Esophagus (tissue), 2 donors: Measurements from ENCODE around the gene RANBP1. TPM values are rescaled to one million over a fixed set of nuclear protein-coding genes. Genes with fewer than 3 reads are reported as not detected.

Experiments
- H3K27ac ChIP-seq, 2 donors: one replicate each; pipeline ENCODE4 v1.5.1; 2013; ENCODE audit warnings: low read depth in 2 of 2, mild to moderate bottlenecking in 2 of 2, inconsistent platforms in 1 of 2, low read length in 1 of 2, moderate library complexity in 1 of 2
- H3K27me3 ChIP-seq, 2 donors: one replicate each; pipeline ENCODE4 v1.6.1; 2013; ENCODE audit warnings: low read length in 2 of 2, control low read depth in 1 of 2, mild to moderate bottlenecking in 1 of 2; ENCODE audit not compliant: insufficient read depth in 2 of 2, control insufficient read depth in 1 of 2
- H3K36me3 ChIP-seq, 2 donors: one replicate each; pipeline ENCODE4 v1.6.1; 2013; ENCODE audit warnings: low read length in 1 of 2; ENCODE audit not compliant: control insufficient read depth in 2 of 2, insufficient read depth in 2 of 2
- H3K4me1 ChIP-seq, 2 donors: one replicate each; pipeline ENCODE4 v1.6.1; 2013; ENCODE audit warnings: low read length in 1 of 2; ENCODE audit not compliant: control insufficient read depth in 2 of 2, insufficient read depth in 2 of 2
- H3K4me3 ChIP-seq, 2 donors: one replicate each; pipeline ENCODE4 v1.5.1; 2013; ENCODE audit warnings: low read length in 2 of 2, mild to moderate bottlenecking in 2 of 2, low read depth in 1 of 2, moderate library complexity in 1 of 2
- H3K9me3 ChIP-seq, 2 donors: one replicate each; pipeline ENCODE4 v1.6.1; 2013; ENCODE audit warnings: mild to moderate bottlenecking in 2 of 2, low read depth in 1 of 2, low read length in 1 of 2, moderate library complexity in 1 of 2; ENCODE audit not compliant: control insufficient read depth in 2 of 2, insufficient read depth in 1 of 2
- WGBS, 2 donors: extraction: QIAGEN DNeasy Blood & Tissue Kit; methylation state at CpG; one replicate each; pipeline ENCODE4 v1.1.7; 2013; 5-methylcytosine and 5-hydroxymethylcytosine counted together
- polyA plus RNA-seq, 2 donors: library from polyadenylated mRNA; stranded (reverse); fragments of 200-250 nt; gene quantifications; one replicate each; pipeline ENCODE4 v1.2.3, GENCODE V29; 2013
- donor health status: healthy with polysubstance abuse.
- donor health status: Bipolar disorder and iron deficiency.

The RANBP1 gene
- polyA plus RNA-seq, 2 donors = 49.2 to 136 TPM

- peaks cover 8 to 55% of the 10 kb centered on the region in 2 donors for H3K36me3 ChIP-seq
- WGBS, 2 donors = 89 to 91% methylated on average over 4 of the region's 4 CpGs
- H3K27me3 ChIP-seq = no peaks in the 10 kb centered on the region
These were observed 20.4 kb upstream of the RANBP1 start for GRCh38 chr22:20095521-20095920.

DNA sequence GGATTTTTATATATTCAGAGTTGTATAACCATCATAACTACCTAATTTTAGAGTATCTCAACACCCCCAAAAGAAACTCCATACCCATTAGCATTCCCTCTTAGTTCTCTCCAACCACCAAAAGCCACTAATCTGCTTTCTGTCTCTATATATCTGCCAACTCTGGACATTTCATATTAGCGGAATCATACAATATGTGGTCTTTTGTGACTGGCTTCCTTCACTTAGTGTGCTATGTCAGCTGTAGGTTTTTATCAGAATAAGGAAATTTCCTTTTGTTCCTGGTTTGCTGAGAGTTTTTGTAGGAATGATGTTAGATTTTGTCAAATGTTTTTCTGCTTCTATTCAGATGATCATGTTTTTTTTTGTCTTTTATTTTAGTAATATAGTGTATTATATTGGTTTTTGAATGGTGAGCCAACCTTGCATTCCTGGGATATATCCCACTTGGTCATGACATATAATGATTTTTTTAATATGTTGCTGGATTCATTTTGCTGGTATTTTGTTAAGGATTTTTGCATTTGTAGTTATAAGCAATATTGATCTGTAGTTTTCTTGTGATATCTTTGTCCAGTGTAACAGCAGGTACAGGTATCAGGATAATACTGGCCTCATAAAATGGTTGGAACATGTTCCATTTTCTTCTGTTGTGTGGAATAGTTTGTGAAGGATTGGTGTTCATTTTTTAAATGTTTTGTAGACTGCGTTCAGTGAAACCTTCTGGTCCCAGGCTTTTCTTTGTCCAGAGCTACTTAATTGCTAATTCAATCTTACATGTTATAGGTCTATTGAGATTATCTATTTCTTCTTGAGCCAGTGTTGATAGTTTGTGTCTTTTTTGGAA, 19.1 kb upstream of the RANBP1 start:
- no peak overlapping the region for H3K27ac ChIP-seq
- WGBS, 2 donors = 94 to 100% methylated on average over 2 of the region's 2 CpGs
- no peaks in the 10 kb centered on the region for H3K27me3 ChIP-seq
- peaks cover 8 to 43% of the 10 kb centered on the region in 2 donors for H3K36me3 ChIP-seq
- H3K9me3 ChIP-seq = no peaks in the 10 kb centered on the region
- H3K4me1 ChIP-seq = no peaks in the 10 kb centered on the region
- no peak overlapping the region for H3K4me3 ChIP-seq

More at GRCh38 chr22:20095521-20095920, 20.4 kb upstream of the RANBP1 start:
- H3K27ac ChIP-seq = no peak overlapping the region
- no peaks in the 10 kb centered on the region for H3K9me3 ChIP-seq
- no peaks in the 10 kb centered on the region for H3K4me1 ChIP-seq
- no peak overlapping the region for H3K4me3 ChIP-seq

DNA sequence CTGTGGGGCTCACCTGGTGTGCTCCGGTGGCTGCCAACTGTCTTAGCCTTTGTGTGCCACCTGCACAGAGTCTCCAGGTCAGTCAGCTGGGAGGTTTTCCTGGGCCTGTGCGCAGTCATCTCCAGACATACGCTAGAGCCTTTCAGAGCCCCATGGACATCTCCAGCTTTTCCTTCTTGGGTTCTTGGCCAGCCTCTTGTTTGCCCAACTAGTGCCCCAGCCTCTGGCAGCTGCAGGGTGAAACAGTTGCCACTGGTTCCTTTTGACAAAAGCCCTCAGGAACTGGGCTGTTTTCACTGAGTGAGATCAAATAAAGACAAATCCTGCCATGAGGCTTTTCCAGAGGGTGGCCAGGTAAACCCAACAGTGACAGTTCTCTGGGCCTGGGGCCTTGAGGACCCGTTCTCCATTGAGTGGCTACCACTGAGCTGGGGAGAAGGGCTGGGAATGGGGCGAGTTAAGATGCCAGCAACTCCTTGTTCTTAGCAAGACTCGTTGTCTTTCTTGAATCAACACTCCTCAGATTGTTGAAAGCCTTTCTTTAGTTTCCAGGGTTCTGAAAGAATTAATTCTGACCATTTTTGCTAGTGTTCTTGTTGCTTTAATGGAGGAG, 16.7 kb upstream of the RANBP1 start:
- 94 to 95% methylated on average over 6 of the region's 6 CpGs for WGBS, 2 donors

DNA sequence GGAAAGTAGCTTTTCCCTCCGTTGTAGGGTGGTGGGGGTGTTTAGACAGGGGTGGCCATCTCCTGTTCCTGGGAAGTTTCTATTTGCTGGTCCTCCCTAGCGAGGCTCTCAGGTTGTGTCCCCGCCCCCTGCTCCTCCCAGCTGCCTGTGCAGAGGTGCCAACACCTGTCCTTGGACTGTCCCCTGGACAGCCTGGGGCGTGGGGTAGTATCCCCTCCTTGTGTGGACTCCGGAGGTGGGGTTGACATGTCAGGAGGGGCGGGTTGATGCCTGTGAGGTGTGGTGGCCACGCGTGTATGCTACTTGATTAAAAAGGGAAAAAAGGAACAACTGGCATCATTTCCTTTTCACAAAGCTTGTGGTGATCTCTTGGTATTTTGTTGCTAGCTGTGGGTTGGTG, 14.3 kb upstream of the RANBP1 start:
- H3K9me3 ChIP-seq = no peaks in the 10 kb centered on the region
- H3K27me3 ChIP-seq = no peaks in the 10 kb centered on the region
- H3K36me3 ChIP-seq = peaks cover 2 to 36% of the 10 kb centered on the region in 2 donors
- no peak overlapping the region for H3K4me3 ChIP-seq
- WGBS, 2 donors = 79 to 82% methylated on average over 8 of the region's 8 CpGs
- no peaks in the 10 kb centered on the region for H3K4me1 ChIP-seq
- no peak overlapping the region for H3K27ac ChIP-seq

More for the DNA sequence above, 16.7 kb upstream of the RANBP1 start:
- no peaks in the 10 kb centered on the region for H3K9me3 ChIP-seq
- peaks cover 6 to 30% of the 10 kb centered on the region in 2 donors for H3K36me3 ChIP-seq
- H3K27ac ChIP-seq = no peak overlapping the region
- no peaks in the 10 kb centered on the region for H3K27me3 ChIP-seq
- no peaks in the 10 kb centered on the region for H3K4me1 ChIP-seq
- H3K4me3 ChIP-seq = no peak overlapping the region

GRCh38 chr22:20102203-20102780, 13.6 kb upstream of the RANBP1 start:
- Histone ChIP-seq H3K27ac (no peak overlapping the region), H3K36me3 (peaks cover 8 to 42% of the 10 kb centered on the region in 2 donors), H3K4me3 (no peak overlapping the region), H3K9me3 (no peaks in the 10 kb centered on the region), H3K27me3 (no peaks in the 10 kb centered on the region), H3K4me1 (no peaks in the 10 kb centered on the region)
- 91 to 95% methylated on average over 12 of the region's 12 CpGs for WGBS, 2 donors

DNA sequence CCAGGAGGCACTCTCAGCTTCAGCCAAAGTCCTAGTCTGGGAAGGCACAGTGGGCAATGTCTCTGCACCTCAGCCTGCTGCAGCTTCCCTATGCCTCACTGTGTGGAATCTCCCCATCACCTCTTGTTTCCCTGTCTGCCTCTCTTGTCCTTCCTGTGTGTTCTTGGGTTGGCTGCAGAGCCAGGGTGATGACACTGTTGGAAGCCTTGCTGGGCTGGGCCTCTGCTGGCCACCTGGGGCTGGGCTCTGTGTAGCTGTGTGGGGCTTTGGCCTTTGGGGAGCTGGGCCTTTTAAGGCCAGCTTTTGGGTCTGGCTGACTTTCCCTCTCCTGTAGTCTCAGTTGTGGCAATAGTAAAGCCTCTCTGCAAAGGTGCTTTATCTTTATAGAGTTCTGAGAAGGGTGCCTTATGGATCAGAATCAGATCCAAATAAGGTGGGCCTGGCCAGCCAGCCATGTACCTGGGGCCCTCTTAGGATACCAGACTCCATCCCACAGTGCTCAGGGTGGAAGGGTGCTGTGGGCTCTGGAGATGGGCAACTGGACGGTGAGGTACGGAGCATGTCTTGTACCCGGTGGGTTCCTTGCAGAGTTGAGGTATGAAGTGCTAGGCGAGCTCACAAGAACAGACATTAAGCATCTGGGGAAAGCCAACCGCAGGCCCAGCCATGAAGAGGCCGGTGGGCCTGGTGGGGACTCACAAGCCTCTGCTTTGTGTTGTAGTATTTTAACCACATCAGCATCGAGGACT, 10.3 kb upstream of the RANBP1 start:
- Histone ChIP-seq H3K27ac (no peak overlapping the region), H3K4me3 (no peak overlapping the region), H3K27me3 (no peaks in the 10 kb centered on the region), H3K36me3 (peaks cover 28 to 61% of the 10 kb centered on the region in 2 donors), H3K4me1 (no peaks in the 10 kb centered on the region), H3K9me3 (no peaks in the 10 kb centered on the region)
- 96 to 97% methylated on average over 7 of the region's 7 CpGs for WGBS, 2 donors

- H3K9me3 ChIP-seq = no peaks in the 10 kb centered on the region
- H3K27ac ChIP-seq = no peak overlapping the region
- H3K4me1 ChIP-seq = no peaks in the 10 kb centered on the region
- H3K4me3 ChIP-seq = no peak overlapping the region
- H3K36me3 ChIP-seq = peaks cover 28 to 65% of the 10 kb centered on the region in 2 donors
- WGBS, 2 donors = 89 to 93% methylated on average over 20 of the region's 20 CpGs
- H3K27me3 ChIP-seq = no peaks in the 10 kb centered on the region
These were observed 9.6 kb upstream of the RANBP1 start for GRCh38 chr22:20106205-20106848.

- Histone ChIP-seq H3K9me3 (no peaks in the 10 kb centered on the region), H3K36me3 (peaks cover 28 to 70% of the 10 kb centered on the region in 2 donors), H3K4me1 (no peaks in the 10 kb centered on the region), H3K27ac (no peak overlapping the region), H3K27me3 (no peaks in the 10 kb centered on the region), H3K4me3 (no peak overlapping the region)
- WGBS, 2 donors = 94 to 96% methylated on average over 10 of the region's 10 CpGs
These were observed 9.1 kb upstream of the RANBP1 start for GRCh38 chr22:20106849-20107237.

DNA sequence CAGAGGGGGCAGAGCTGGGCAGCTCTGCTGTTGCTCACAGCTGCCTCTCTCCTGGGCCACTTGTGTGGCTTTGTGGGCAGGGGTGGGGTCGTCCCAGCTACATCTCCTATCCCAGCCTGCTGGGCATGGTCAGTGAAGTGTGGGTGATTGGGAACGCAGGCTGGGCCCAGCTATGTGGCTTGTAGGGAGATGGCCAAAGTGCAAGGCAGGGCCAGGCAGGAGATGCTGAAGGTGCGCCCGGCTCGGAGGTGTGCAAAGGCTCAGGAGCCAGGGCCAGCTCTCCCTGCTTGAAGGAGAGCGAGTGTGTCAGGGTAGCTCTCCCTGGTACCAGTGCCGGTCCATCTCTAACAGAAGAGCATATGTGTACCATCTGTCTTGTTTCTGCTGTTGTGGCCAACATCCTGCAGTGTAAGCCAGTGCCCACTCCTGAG, 8.4 kb upstream of the RANBP1 start:
- Histone ChIP-seq H3K4me1 (no peaks in the 10 kb centered on the region), H3K36me3 (peaks cover 28 to 71% of the 10 kb centered on the region in 2 donors), H3K4me3 (no peak overlapping the region), H3K9me3 (no peaks in the 10 kb centered on the region), H3K27ac (no peak overlapping the region), H3K27me3 (no peaks in the 10 kb centered on the region)
- WGBS, 2 donors = 93 to 97% methylated on average over 6 to 7 of the region's 7 CpGs
